Measurements from ENCODE around the gene NFKBIA.
A peak's percentile ranks its signal among the peaks of the same experiment; 100 is the strongest.
"Not testable (repeated sequence)": the region's sequence is repeated elsewhere in the genome, so short reads cannot be mapped to it uniquely, and the experiment has no call there.

Gene NFKBIA

DNA sequence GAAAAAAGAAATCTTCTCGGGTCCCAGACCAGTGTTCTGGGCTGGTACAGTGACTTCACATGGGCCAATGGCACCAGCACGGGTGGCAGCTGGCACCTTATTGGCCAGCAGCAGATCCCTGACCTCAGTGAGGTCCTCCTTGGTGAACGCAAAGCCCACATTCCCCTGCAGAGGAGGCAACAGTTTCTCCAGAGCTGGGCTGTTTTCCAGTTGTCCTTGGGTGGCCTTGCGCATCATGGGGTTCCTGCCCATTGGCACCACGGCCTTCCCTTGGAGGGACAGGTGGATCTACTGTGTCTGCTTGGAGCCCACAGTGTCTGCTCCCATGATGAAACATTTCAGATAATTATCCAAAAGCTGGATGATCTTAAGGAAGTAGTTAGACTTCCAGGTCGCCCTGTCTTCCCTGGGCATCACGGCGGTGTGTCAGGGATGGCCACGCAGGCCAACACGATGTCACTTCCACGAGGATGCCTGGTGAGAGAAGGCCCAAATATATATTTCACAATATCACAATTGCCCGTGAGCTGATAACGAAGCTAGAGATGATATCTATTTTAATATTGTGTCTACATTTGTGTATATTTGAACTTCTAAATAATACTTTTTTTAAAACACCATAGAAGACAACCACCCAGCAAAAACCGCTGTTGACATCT lies 15.8 kb downstream of the NFKBIA start:
- no peak for DNase-seq

DNA sequence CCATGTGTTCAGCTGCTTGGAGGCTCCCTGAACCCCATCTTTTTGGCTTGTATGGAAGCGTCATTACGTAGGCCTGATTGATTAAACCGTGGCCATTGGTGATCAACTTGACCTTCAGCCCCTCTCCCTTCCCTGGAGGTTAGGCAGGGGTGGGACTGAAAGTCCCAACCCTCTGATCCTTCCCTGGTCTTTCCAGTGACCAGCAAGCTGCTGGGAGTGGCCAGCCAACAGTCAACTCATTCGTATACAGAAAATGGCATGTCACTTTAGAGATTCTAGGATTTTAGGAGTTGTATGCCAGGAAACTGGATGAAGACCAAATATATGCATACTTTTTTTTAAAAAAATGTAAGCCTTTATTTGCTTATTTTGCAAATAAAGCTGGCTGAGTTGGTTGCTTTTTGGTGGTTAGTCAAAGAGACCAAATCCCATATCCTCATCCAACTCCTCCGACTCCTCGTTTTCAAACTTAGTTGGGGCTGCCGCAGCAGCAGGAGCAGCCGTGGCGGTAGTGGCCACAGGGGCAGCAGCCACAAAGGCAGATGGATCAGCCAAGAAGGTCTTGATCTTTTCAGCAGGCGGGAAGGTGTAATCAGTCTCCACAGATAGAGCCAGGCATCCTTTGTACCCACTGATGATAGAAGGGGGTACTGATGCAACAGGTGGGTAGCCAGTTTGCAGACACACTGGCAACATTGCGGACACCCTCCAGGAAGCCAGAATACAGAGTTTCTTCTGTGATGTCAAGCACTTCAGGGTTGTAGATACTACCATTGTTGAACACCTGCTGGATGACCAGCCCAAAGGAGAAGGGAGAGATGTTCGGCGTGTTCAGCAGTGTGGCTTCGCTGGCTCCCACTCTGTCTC lies 16.6 kb downstream of the NFKBIA start:
- DNase-seq: no peak

DNA sequence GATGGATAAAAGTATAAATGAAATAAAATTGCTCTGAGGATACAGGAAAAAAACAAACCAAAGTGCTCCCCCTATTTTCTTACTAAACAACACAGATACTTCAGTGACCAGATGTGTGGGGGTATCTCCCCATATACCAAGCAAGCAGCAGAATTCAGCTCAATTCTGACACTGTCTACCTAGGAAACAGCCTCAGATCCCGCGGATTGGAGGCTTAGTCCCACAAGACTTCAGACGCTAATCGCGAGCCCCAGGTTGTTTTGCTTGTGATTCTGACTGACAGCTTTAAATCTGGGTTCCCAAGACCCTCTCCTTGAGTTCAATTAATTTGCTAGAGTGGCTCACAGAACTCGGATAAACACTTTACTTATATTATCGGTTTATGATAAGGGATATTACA lies 17.3 kb downstream of the NFKBIA start:
- DNase-seq: no peak

DNA sequence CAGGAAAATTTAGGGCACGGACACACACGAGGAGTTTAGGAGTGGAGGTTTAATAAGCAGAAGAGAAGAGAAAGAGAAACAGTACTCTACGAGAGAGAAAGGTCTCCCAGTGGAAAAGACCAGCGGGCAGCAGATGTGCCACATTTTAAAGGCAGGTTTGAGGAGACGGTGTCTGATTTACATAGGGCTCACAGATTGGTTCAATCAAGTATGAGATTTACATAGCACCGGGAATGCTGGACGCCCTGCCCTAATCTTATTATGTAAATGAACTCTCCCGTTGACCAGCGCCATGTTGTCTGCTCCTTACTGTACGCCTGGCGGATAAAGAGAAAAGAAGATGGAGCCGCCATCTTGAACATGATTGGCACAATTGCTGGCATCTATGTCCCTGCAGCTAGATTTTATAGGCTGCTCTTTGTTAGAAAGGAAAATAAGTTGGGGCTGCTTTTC lies 17.9 kb downstream of the NFKBIA start:
- peak; percentile 98 for DNase-seq

DNA sequence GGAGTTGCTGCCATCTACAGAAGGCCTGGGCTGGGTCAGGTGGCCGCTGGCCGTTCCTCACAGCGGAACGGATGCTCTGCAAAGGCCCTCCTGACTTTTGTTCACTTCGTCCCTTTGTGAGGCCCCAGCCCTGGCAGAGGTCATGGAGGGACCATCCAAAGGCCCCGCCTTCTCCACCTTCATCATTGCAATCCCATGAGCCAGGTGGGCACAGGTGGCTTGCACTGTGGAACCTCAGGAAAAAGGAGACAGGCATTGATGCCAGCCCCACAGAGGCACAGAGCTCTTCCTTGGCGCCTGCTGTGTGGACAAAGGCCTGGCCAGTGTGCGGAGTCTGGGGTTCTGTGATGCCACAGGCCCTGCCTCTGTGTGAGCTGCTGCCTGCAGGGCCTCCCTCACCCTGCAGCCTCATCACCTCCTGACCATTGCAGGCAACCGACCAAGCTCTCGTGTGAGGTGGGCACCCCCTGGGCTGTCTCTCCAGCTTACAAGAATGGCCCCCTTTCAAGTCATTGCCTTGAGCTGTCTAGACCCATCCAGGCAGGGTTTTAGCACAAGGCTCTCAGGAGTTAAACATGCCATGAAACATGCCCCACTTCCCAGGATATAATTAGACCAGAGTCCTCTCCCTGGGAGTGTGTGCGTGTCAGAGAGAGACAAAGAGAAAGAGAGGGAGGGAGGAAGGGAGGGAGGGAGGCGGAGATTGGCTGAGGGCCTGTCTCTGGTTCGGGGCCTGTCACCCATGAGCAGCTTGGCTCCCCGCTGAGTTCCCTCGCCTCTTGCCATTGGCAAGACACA lies 19.3 kb downstream of the NFKBIA start:
- DNase-seq: peak; percentile 99

DNA sequence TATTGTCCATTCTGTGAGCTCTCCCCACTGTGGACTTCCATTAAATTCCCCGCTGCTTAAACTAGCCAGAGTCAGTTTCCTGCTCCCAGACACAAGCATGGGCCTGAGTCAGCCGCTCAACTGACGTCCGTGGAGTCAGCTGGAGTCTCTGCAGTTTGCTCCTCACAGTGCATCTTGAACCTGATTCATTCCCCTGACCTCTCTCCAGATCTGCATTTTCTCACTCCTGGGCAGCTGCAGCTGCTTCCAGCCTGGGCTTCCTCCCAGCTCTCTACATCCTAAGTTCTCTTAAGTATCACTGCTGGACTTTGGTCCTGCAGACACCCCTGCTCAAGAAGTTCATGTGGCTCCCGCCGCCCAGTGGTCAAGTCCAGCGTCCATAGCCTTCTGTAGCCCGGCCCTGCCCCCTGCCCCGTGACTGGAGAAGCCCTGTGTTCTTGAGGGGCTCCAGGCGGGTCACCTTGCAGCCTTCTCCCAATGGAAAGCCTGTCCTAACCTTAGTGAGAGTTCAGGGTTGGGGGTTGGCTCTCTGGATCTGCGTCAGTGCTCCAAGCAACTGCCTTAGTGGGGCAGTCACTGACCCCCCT lies 20.0 kb downstream of the NFKBIA start:
- DNase-seq: no peak

DNA sequence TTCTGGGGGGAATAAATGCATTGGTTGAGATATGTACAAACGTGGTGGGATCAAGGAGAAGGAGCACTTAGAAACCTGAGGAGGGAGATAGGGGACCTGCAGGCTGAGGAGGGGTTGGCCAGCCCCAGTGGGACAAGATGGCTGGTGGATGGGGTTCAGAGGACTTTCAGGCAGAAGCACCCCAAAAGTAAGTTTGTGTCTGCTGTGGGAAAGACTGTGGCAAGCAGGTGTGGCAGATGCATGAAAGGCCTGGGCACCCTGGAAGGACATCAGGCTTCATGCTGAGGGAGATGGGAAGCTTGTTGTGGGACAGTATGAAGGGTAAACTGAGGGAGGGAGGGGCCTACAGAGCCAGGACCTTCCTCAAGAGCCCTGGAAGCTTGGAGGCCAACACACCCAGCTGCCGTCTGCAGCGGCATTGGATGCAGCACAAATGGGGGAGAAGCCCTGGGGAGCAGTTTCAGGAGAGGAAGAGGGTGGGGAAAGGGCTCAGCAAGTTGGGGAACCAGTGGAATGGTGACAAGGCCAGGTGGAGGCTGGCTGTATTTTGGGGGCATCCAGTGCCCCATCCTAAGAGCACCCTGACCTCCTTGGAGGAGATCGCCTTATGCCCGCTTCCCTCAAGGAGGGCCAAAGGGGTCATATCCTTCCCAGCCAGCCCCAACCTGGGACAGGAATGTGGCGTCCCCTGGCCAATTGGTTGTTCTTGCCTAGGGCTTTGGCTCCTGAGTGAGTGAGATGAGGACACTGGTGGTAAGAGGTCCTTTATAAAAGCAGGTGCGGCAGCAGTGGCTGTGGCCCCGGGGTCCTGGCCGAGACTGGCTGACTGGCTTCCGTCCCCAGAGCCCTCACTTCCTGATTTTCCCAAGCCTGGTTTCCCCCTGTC lies 20.7 kb downstream of the NFKBIA start:
- DNase-seq: no peak

DNA sequence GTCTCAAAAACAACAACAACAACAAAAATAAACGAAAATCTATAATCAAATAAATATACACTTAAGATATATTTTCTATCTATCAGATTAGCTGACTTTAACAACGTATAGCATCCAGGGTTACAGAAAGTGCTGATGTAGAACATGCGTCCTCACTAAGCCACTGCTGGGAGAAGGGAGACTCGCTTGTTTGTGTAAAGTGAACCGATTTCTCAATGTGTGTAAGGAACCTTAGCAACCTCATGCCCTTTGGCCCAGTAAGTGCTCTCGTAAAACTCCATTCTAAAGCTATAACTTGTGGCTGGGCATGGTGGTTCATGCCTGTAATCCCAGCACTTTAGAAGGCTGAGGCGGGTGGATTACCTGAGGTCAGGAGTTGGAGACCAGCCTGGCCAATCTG lies 23.8 kb downstream of the NFKBIA start:
- no peak for DNase-seq

DNA sequence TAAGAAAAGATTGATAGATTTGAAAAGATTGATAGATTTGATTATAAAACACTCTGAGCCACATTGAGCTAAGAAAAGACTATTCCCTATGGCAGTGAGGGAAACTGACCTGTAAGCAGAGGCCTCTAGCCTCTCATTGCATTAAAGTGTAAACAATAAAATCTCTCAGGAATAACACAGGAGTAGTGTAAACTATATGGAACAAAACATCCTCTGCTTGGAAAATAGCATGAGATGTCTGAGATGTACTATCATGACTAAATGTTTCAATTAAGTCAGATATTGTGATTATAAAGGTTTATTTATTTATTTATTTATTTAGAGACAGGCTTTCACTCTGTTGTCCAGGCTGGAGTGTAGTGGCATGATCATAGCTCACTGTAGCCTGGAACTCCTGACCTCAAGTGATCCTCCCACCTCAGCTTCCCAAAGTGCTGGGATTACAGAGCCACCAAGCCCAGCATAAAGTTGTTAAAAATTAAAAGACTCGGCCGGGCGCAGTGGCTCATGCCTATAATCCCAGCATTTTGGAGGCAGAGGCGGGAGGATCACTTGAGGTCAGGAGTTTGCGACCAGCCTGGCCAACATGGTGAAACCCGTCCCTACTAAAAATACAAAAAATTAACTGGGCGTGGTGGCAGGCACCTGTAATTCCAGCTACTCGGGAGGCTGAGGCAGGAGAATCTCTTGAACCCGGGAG lies 25.2 kb downstream of the NFKBIA start:
- DNase-seq: not testable (repeated sequence)

DNA sequence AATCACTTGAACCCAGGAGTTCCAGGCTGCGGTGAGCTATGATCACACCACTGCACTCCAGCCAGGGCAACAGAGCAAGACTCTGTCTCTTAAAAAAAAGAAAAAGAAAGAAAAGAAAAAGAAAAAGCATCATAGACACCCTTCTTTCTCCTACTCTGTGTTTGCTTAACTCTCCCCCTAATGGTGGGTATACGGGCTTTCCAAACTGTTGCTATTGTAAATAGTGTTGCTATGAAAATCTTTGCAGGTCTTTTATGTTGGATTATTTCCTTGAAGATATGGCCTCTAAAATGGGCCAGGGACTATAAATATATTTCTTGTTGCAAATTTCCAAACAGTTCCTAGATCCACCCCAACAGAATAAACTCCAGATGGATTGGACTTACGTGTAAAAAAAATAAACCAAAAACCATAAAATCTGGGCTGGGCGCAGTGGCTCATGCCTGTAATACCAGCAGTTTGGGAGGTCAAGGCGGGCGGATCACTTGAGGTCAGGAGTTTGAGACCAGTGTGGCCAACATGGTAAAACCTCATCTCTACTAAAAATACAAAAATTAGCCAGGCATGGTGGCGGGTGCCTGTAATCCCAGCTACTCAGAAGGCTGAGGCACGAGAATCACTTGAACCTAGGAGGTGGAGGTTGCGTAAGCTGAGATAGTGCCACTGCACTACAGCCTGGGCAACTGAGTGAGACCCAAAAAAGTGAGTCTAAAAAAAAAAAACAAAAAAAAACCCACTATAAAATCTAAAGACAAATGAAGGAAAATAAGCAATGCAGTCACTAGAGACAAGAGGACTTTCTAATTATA lies 25.9 kb downstream of the NFKBIA start:
- DNase-seq: no peak

DNA sequence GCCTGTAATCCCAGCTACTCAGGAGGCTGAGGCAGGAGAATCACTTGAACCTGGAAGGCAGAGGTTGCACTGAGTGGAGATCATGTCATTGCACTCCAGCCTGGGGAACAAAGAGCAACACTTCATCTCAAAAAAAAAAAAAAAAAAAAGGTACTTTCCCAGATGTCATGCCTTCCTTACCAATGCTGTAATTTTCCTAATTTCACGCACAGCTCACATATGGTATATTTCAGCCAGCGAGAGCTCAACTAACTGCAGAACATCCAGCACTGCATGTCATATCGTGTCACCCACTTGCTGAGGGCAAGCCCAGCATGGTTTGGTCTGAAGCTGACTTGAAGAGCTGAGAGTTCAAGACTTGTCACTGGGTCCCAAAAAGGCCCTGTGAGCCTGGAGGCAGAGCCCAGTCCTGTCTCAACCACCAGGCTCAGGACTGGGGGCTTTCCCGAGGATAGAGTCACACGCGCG lies 29.0 kb downstream of the NFKBIA start:
- DNase-seq: no peak

DNA sequence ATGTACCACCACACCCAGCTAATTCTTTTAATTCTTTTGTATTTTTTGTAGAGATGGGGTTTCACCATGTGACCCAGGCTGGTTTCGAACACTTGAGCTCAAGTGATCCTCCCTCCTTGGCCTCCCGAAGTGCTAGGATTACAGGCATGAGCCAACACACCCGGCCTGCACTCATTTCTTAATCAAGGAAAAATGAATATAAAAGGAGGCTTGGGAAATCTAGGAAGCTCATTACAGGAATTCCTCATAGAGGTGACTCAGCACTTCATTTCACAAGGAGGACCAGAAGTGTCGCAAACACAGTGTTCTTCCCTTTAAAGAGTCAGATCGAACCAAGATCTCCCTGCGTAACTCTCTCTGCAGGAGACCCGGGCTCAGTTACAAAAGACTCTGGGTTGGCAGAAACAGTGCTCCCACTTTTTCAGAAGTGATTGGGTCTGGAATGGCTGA lies 30.3 kb downstream of the NFKBIA start:
- DNase-seq: no peak

DNA sequence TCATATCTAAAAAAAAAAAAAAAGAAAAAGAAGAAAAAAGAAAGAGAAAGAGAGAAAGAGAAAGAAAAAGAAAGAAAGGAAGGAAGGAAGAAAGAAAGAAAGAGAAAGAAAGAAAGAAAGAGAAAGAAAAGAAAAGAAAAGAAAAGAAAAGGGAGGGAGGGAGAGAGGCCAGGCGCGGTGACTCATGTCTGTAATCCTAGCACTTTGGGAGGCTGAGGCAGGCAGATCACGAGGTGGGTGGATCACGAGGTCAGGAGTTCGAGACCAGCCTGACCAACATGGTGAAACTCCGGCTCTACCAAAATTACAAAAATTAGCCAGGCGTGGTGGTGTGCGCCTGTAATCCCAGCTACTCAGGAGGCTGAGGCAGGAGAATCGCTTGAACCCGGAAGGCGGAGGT lies 31.3 kb downstream of the NFKBIA start:
- not testable (repeated sequence) for DNase-seq

DNA sequence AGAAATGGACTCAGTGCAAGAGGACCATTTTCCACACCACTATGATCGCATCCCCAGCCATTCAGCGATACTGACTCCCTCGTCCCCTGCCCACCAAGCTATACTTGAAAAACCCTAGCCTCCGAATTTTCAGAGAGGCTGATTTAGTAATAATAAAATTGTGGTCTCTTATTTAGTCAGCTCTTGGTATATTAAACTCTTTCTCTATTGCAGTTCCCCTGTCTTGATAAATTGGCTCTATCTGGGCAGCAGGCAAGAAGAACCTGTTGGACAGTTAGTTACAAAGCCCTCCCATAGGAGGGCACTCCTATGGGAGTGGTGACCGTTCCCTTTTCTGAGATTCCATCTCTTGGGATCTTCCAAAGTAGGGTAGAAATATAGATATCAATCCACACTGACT lies 33.6 kb downstream of the NFKBIA start:
- DNase-seq: no peak

DNA sequence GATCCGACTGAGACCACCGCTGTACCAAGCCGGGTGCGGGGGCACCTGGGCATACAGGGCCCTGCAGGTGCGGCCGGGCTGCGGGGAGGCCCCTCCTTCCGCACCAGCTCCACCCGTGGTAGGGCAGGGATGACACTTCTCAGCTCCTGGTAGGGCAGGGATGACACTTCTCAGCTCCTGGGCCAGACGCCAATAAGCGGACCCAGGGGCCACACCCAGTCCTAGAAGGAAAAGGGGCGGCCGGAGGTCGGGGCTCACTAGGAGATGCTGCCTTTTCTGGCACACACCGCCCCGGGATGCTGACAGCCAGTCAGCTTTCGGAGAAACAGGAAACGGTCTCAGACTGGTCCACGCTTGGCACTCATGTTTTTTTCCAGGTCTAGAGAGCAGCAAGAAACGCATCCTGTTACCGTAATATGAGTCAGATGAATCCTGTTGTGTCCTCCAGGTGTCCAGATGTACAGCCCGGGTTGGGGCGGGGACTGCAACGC lies 34.8 kb downstream of the NFKBIA start:
- DNase-seq: peak; percentile 100

DNA sequence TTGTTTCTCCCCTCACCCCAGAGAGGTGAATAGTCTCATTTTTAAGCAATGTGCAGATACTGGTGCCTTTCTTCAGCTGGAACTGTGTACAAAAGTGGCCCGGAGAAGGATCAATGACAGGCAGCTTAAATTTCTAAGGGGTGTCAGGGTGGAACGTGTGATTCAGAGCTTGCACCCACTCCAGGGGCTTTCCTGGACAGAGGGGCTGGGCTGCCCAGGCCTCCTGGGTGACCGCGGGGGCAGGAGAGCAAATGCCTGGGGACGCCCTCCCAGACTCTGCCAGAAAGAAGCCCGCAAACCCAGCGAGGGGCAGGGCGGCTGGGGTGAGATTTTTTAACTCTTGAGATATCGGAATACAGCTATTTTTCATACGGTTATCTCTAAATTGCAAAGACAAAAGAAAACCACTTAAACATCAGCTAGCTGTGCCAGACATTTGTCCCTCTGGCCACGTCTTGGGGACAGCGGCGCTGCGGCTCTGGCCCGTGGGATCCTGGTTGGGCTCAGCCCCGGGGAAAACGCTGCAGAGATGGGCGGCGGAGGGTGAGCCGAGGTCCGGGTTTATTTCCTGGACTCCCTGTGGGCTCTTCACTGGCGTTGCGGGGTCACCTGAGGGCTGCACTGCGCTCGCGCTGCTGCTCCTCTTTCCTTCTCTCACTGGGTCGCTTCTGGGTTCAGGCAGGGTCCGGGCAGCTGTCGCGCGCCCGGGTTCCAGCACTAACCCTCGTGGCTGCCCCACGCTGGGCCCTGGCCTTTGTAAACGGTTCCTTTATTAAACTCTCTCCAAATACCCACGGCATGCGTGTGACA lies 35.8 kb downstream of the NFKBIA start:
- no peak for DNase-seq

DNA sequence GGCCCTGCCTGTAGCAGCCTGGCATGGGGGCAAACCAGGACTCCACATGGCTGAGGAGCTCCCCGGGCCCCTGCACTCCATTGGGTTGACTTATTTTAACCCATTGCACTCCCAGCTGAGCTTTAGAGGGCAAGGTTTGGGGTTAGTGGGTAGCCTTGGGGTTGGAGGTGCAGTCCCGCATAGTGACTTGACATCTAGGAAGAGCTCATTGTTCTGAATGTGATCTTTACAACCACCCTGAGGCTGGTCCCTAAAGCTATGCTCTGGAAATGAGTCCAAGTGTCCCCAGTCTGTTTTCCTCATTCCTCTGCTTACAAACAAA lies 36.4 kb downstream of the NFKBIA start:
- DNase-seq: no peak

DNA sequence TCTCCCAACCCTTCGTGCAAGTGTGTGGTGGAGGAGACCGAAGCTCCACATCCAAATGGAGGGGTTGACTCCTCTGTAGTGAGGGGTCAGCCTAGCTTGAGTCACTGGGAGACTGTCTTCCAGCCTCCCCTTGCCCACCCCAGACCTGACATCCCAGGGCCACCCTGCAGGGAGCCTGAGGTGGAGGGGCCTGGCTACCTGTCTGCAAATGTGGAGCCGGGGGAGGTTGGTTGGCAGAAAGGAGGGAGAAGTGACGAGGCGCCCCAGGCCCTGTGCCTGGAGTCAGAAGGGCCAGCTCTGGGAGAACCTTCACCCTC lies 37.5 kb downstream of the NFKBIA start:
- no peak for DNase-seq

DNA sequence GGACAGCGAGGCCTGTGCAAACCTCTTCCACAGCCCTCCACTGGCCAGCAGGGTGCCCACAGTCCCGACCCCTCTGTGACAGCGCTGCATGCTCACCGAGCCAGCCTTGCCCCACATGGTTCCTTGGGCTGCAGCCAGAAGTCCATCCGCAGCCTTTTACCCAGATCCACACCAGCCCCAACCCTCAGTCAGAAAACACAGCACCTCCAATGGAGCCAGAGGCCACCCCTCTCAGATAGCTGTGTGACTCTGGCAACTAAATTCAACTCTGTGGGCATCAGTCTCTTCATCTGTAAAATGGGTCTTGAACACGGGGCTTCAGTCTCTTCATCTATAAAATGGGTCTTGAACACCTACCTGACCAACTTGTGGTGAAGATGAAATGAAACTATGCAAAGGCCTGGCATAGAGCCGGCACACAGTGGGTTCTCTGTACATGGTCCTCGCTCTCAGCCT lies 38.0 kb downstream of the NFKBIA start:
- DNase-seq: no peak

DNA sequence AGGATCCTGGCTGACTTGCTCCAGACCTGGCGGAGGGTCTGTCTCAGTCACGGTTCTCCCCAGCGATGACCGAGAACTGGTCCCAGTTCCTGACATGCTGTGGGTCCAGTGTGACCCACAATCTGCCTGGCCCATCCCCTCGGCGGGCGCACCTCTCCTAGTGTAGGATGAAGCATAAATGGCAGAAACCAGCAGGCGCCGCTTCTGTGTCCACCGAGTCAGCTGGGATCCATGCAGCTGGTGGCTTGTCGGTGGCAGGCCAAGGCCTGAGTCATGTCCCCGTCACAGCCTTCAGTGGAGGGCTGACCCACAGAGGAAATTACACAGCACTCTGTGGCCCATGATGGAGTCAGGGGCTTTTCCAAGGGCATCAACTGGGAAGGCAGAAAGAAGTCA lies 38.5 kb downstream of the NFKBIA start:
- DNase-seq: no peak

Data from NCI-H2029 treated with DMSO at 0.1 percent for 48 hours (cell line).